C4-2B (cell line): ENCODE results near the gene SYT9.

Experiments
- ZFX ChIP-seq: fragments of 450-650 bp; IDR thresholded peaks from 2 replicates; pipeline ENCODE4 v1.6.1; 2017
- TF ChIP-seq, protein P1 (sequence below): fragments of 450-650 bp; conservative IDR thresholded peaks from 2 replicates; pipeline ENCODE4 v1.5.1; 2017; ENCODE audit warnings: mild to moderate bottlenecking

DNA sequence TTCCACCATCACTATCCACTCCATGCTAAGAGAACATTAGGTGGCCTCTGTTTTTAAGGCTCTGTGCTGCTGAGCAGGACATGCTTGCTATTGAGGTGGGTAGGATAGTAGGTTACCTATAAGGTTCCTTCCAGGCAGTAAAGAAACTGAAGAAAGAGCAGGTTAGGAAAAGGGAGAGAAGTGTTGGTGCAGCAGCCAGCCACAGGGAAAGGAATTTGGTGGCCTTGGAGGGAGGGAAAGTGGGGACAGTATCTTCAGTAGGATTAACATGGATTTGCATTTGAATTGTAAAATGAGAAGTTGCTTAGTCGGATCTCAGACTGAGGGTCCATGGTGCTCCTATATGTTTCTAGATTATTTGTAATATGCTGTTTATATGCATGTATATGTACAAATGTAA is 184.4 kb downstream of the SYT9 start:
- TF ChIP-seq, protein P1, sequence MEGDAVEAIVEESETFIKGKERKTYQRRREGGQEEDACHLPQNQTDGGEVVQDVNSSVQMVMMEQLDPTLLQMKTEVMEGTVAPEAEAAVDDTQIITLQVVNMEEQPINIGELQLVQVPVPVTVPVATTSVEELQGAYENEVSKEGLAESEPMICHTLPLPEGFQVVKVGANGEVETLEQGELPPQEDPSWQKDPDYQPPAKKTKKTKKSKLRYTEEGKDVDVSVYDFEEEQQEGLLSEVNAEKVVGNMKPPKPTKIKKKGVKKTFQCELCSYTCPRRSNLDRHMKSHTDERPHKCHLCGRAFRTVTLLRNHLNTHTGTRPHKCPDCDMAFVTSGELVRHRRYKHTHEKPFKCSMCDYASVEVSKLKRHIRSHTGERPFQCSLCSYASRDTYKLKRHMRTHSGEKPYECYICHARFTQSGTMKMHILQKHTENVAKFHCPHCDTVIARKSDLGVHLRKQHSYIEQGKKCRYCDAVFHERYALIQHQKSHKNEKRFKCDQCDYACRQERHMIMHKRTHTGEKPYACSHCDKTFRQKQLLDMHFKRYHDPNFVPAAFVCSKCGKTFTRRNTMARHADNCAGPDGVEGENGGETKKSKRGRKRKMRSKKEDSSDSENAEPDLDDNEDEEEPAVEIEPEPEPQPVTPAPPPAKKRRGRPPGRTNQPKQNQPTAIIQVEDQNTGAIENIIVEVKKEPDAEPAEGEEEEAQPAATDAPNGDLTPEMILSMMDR = no peak
- TF ChIP-seq ZFX = no peak
